Measurements from ENCODE around the gene CARMIL1. TPM values are rescaled to one million over a fixed set of nuclear protein-coding genes. Genes with fewer than 3 reads are reported as not detected.

CARMIL1 gene
- total RNA-seq, 4 donors from 2014 or later = 13.9 to 47.6 (median 30.4) TPM

- TF ChIP-seq CTCF (IDR thresholded peaks at IDR 0.05; ENCODE audit: low read depth) = no peak
Measured at GRCh38 chr6:25506020-25506419, 226.8 kb downstream of the CARMIL1 start.

GRCh38 chr6:25508051-25508450 is 228.9 kb downstream of the CARMIL1 start:
- no peak for TF ChIP-seq CTCF (IDR thresholded peaks at IDR 0.05; ENCODE audit: low read depth)

- TF ChIP-seq CTCF (IDR thresholded peaks at IDR 0.05; ENCODE audit: low read depth) = no peak
Measured at GRCh38 chr6:25511376-25511775, 232.2 kb downstream of the CARMIL1 start.

GRCh38 chr6:25512560-25512959 is 233.4 kb downstream of the CARMIL1 start:
- no peak for TF ChIP-seq CTCF (IDR thresholded peaks at IDR 0.05; ENCODE audit: low read depth)

GRCh38 chr6:25519856-25520255 is 240.7 kb downstream of the CARMIL1 start:
- no peak for TF ChIP-seq CTCF (IDR thresholded peaks at IDR 0.05; ENCODE audit: low read depth)

GRCh38 chr6:25524542-25524941 is 245.4 kb downstream of the CARMIL1 start:
- TF ChIP-seq CTCF (IDR thresholded peaks at IDR 0.05; ENCODE audit: low read depth) = no peak

GRCh38 chr6:25525078-25525477 is 245.9 kb downstream of the CARMIL1 start:
- TF ChIP-seq CTCF (IDR thresholded peaks at IDR 0.05; ENCODE audit: low read depth) = no peak

Data from subcutaneous adipose tissue (tissue), 4 donors.